Fibroblast of lung (primary cell): ENCODE data around the gene PEPD.

ENCODE experiments used
- EZH2 ChIP-seq: IDR thresholded peaks from 2 replicates; pipeline ENCODE4 v1.5.1; 2012; ENCODE audit warnings: low read length, control low read depth, mild to moderate bottlenecking; ENCODE audit errors: missing control alignments
- TF ChIP-seq, protein P1 (sequence below), 2 donors: IDR thresholded peaks in 1 of 2; conservative IDR thresholded peaks in 1 of 2; 1 replicate in 1 of 2; 2 replicates in 1 of 2; pipeline ENCODE4 v1.5.1; 2011 to 2012; ENCODE audit warnings: low read length in 2 of 2, control low read depth in 1 of 2, inconsistent platforms in 1 of 2, low read depth in 1 of 2, mild to moderate bottlenecking in 1 of 2

- no peak for TF ChIP-seq EZH2
- TF ChIP-seq, protein P1, sequence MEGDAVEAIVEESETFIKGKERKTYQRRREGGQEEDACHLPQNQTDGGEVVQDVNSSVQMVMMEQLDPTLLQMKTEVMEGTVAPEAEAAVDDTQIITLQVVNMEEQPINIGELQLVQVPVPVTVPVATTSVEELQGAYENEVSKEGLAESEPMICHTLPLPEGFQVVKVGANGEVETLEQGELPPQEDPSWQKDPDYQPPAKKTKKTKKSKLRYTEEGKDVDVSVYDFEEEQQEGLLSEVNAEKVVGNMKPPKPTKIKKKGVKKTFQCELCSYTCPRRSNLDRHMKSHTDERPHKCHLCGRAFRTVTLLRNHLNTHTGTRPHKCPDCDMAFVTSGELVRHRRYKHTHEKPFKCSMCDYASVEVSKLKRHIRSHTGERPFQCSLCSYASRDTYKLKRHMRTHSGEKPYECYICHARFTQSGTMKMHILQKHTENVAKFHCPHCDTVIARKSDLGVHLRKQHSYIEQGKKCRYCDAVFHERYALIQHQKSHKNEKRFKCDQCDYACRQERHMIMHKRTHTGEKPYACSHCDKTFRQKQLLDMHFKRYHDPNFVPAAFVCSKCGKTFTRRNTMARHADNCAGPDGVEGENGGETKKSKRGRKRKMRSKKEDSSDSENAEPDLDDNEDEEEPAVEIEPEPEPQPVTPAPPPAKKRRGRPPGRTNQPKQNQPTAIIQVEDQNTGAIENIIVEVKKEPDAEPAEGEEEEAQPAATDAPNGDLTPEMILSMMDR (conservative IDR thresholded peaks at IDR 0.05 in 1 of 2, IDR thresholded peaks at IDR 0.05 in 1 of 2; ENCODE audit: low read depth in 1 of 2, low read length in 2 of 2) = no peak
These were observed 65.3 kb downstream of the PEPD start for GRCh38 chr19:33456076-33456844.
